ENCODE results near the gene CELA1. TPM values are rescaled to one million over a fixed set of nuclear protein-coding genes. Genes with fewer than 3 reads are reported as not detected.

CELA1 gene
- total RNA-seq, 1 experiment from 2014 or later, result not detected

GRCh38 chr12:51334764-51335163 lies 11.7 kb downstream of the CELA1 start:
- no peaks in the 10 kb centered on the region for H3K23me2 ChIP-seq (ENCODE audit: insufficient read length, low read depth, low read length, poor library complexity, severe bottlenecking)
- Mint-ChIP-seq H3K9me3 (no peaks in the 10 kb centered on the region), H3K27ac (no peak overlapping the region; a peak in 1 of 7 replicates), H3K4me1 (0 out of 4 replicates have a peak, but pooled peaks cover 0 to 6% of the 10 kb centered on the region in 2 experiments), H3K4me3 (no peak overlapping the region), H3K36me3 (ENCODE audit: insufficient read depth in 1 of 3, low read depth in 3 of 3) (no peaks in the 10 kb centered on the region), H3K27me3 (ENCODE audit: low read depth) (no peaks in the 10 kb centered on the region; the same call in none of the 2 replicates)
- no peak overlapping the region for H3K56ac ChIP-seq (ENCODE audit: insufficient read length, low read depth, low read length)
- H4K5ac ChIP-seq (ENCODE audit: insufficient read length, low read depth, low read length), result no peak overlapping the region
- no peaks in the 10 kb centered on the region for H3K27me3 ChIP-seq (ENCODE audit: insufficient read depth, low read length)
- no peak overlapping the region for H2BK5ac ChIP-seq (ENCODE audit: insufficient read length, low read length)
- H2BK15ac ChIP-seq (ENCODE audit: low read depth, low read length), result no peak overlapping the region
- no peak overlapping the region for H3K4ac ChIP-seq (ENCODE audit: low read depth, low read length)
- no peak overlapping the region for H4K8ac ChIP-seq (replicated peaks; ENCODE audit: insufficient read length, low read depth, low read length)
- no peak overlapping the region for H2BK12ac ChIP-seq (ENCODE audit: insufficient read length, low read depth, low read length)
- no peak overlapping the region for H3K9ac ChIP-seq (ENCODE audit: extremely low read depth, insufficient read length, low read length)
- H2BK120ac ChIP-seq (ENCODE audit: low read depth, low read length, poor library complexity, severe bottlenecking), result no peak overlapping the region
- no peak overlapping the region for H2AK5ac ChIP-seq (ENCODE audit: insufficient read length, low read length)
- no peak overlapping the region for H3K14ac ChIP-seq (ENCODE audit: insufficient read depth, low read length)
- H3K23ac ChIP-seq (ENCODE audit: insufficient read length, low read depth, low read length), result no peak overlapping the region
- no peak overlapping the region for H2AFZ ChIP-seq (ENCODE audit: low read length)
- H4K91ac ChIP-seq (ENCODE audit: insufficient read length, low read depth, low read length), result no peak overlapping the region
- no peaks in the 10 kb centered on the region for H3K9me3 ChIP-seq (ENCODE audit: control insufficient read depth, low read depth, low read length)
- TF ChIP-seq, protein P1, sequence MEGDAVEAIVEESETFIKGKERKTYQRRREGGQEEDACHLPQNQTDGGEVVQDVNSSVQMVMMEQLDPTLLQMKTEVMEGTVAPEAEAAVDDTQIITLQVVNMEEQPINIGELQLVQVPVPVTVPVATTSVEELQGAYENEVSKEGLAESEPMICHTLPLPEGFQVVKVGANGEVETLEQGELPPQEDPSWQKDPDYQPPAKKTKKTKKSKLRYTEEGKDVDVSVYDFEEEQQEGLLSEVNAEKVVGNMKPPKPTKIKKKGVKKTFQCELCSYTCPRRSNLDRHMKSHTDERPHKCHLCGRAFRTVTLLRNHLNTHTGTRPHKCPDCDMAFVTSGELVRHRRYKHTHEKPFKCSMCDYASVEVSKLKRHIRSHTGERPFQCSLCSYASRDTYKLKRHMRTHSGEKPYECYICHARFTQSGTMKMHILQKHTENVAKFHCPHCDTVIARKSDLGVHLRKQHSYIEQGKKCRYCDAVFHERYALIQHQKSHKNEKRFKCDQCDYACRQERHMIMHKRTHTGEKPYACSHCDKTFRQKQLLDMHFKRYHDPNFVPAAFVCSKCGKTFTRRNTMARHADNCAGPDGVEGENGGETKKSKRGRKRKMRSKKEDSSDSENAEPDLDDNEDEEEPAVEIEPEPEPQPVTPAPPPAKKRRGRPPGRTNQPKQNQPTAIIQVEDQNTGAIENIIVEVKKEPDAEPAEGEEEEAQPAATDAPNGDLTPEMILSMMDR (conservative IDR thresholded peaks at IDR 0.05), result no peak
- no peaks in the 10 kb centered on the region for H4K20me1 ChIP-seq (ENCODE audit: control insufficient read depth, insufficient read depth, insufficient read length)
- WGBS (ENCODE audit: extremely low coverage, insufficient read length, low lambda C conversion rate), result no CpG with 5 or more reads among the region's 4 CpGs
- no peak overlapping the region for H3K4me2 ChIP-seq (ENCODE audit: insufficient read depth, insufficient read length, low read length)
- no peaks in the 10 kb centered on the region for H3K79me2 ChIP-seq (ENCODE audit: insufficient read depth, low read length)
- no peak overlapping the region for H3K27ac ChIP-seq (ENCODE audit: insufficient read length, low read depth, low read length)
- no peaks in the 10 kb centered on the region for H3K4me1 ChIP-seq (ENCODE audit: insufficient read depth, low read length)
- H2BK20ac ChIP-seq (ENCODE audit: low read depth, low read length, poor library complexity, severe bottlenecking), result no peak overlapping the region
- H3K18ac ChIP-seq (ENCODE audit: insufficient read length, low read depth, low read length), result no peak overlapping the region
- H3T11ph ChIP-seq (ENCODE audit: low read length), result no peak overlapping the region
- H3K79me1 ChIP-seq (ENCODE audit: insufficient read depth, low read depth, low read length, poor library complexity, severe bottlenecking), result no peaks in the 10 kb centered on the region
- DNase-seq, result no peak

Data from H9 (cell line).